GM19193 (cell line): ENCODE measurements around the gene CALCOCO1.

Source experiments
- POLR2A ChIP-seq: IDR thresholded peaks from 4 replicates; pipeline ENCODE4 v1.6.1; 2011; ENCODE audit not compliant: insufficient read depth, insufficient read length; ENCODE audit errors: extremely low read depth

CALCOCO1 gene

GRCh38 chr12:53743266-53744129 is 16.2 kb upstream of the CALCOCO1 start:
- TF ChIP-seq POLR2A: no peak

GRCh38 chr12:53740130-53740491 is 12.9 kb upstream of the CALCOCO1 start:
- TF ChIP-seq POLR2A: no peak

- no peak for TF ChIP-seq POLR2A
These were observed 12.2 kb upstream of the CALCOCO1 start for GRCh38 chr12:53739214-53740129.

- TF ChIP-seq POLR2A: no peak
These were observed 11.4 kb upstream of the CALCOCO1 start for GRCh38 chr12:53738406-53739213.

GRCh38 chr12:53737951-53738405 is 10.7 kb upstream of the CALCOCO1 start:
- no peak for TF ChIP-seq POLR2A

GRCh38 chr12:53737093-53737808 is 10.0 kb upstream of the CALCOCO1 start:
- TF ChIP-seq POLR2A: no peak

GRCh38 chr12:53736592-53736991 is 9.3 kb upstream of the CALCOCO1 start:
- TF ChIP-seq POLR2A: no peak

- TF ChIP-seq POLR2A: no peak
These were observed 8.3 kb upstream of the CALCOCO1 start for GRCh38 chr12:53735556-53735955.

- no peak for TF ChIP-seq POLR2A
These were observed 7.2 kb upstream of the CALCOCO1 start for GRCh38 chr12:53734425-53734824.

- TF ChIP-seq POLR2A: no peak
These were observed 6.6 kb upstream of the CALCOCO1 start for GRCh38 chr12:53733807-53734200.

GRCh38 chr12:53733051-53733806 is 6.0 kb upstream of the CALCOCO1 start:
- no peak for TF ChIP-seq POLR2A

- TF ChIP-seq POLR2A: no peak
These were observed 2.4 kb upstream of the CALCOCO1 start for GRCh38 chr12:53729644-53730043.

- TF ChIP-seq POLR2A: no peak
These were observed 954 bp upstream of the CALCOCO1 start for GRCh38 chr12:53728206-53728605.
